Panc1 (cell line): ENCODE results near the gene SRRT.

Experiments used
- TF ChIP-seq, protein P1 (sequence below), 2 experiments: IDR thresholded peaks; 2 replicates each; pipeline ENCODE4 v1.6.1; 2011 to 2012; ENCODE audit warnings: low read depth in 2 of 2, control low read depth in 1 of 2, low read length in 1 of 2, mild to moderate bottlenecking in 1 of 2, moderate library complexity in 1 of 2; ENCODE audit not compliant: insufficient read depth in 1 of 2
- TF ChIP-seq, protein P2 (sequence below): fragments of 450-650 bp; IDR thresholded peaks from 2 replicates; pipeline ENCODE4 v1.5.1; 2017; ENCODE audit warnings: mild to moderate bottlenecking

DNA sequence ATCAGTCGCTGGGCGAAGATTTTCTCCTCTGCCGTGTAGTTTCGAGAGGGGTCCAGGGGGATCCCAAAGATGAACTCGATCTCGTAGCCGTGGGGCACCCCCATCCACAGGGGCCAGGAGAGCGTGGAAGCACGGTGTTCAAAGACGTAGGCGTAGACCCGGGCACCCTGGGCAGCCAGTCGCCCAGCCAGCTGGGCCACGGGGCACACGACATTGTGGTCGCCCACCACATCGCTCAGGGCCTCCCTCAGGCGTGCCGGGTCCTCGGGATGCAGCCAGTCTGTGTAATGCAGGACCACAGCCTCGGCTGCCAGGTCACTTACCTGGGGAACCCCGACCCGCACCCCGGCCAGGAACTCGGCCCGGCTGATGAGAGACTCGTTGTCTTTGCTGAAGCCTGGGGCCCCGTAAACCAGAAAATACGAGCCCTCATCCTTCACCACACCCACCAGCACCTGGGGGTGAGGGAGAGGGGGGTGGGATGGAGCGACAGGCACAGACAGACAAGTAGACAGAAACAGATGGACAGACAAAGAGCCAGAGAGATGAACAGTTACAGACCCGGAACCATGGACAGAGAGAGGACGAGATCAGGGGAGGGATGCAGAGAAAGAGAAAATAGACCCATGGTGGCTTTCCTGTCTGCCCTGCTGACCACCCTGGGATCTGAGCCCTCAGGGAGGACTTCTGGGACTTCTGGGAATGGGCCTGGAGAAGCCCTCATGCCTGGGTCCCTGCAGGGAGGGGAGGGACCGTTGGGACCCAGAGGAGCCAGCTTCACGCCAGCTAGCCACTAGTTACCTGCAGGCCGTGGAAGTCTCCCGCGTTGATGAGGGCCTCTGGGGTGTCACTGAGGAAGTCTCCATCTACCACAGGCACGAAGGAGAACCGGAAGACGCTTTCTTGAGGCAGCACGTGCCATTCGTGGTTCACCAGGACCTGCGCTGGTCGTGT lies 17.7 kb downstream of the SRRT start:
- TF ChIP-seq, protein P1, sequence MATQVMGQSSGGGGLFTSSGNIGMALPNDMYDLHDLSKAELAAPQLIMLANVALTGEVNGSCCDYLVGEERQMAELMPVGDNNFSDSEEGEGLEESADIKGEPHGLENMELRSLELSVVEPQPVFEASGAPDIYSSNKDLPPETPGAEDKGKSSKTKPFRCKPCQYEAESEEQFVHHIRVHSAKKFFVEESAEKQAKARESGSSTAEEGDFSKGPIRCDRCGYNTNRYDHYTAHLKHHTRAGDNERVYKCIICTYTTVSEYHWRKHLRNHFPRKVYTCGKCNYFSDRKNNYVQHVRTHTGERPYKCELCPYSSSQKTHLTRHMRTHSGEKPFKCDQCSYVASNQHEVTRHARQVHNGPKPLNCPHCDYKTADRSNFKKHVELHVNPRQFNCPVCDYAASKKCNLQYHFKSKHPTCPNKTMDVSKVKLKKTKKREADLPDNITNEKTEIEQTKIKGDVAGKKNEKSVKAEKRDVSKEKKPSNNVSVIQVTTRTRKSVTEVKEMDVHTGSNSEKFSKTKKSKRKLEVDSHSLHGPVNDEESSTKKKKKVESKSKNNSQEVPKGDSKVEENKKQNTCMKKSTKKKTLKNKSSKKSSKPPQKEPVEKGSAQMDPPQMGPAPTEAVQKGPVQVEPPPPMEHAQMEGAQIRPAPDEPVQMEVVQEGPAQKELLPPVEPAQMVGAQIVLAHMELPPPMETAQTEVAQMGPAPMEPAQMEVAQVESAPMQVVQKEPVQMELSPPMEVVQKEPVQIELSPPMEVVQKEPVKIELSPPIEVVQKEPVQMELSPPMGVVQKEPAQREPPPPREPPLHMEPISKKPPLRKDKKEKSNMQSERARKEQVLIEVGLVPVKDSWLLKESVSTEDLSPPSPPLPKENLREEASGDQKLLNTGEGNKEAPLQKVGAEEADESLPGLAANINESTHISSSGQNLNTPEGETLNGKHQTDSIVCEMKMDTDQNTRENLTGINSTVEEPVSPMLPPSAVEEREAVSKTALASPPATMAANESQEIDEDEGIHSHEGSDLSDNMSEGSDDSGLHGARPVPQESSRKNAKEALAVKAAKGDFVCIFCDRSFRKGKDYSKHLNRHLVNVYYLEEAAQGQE (IDR thresholded peaks at IDR 0.05; ENCODE audit: insufficient read depth in 1 of 2, low read depth in 2 of 2, low read length in 1 of 2) = no peak
- TF ChIP-seq, protein P2, sequence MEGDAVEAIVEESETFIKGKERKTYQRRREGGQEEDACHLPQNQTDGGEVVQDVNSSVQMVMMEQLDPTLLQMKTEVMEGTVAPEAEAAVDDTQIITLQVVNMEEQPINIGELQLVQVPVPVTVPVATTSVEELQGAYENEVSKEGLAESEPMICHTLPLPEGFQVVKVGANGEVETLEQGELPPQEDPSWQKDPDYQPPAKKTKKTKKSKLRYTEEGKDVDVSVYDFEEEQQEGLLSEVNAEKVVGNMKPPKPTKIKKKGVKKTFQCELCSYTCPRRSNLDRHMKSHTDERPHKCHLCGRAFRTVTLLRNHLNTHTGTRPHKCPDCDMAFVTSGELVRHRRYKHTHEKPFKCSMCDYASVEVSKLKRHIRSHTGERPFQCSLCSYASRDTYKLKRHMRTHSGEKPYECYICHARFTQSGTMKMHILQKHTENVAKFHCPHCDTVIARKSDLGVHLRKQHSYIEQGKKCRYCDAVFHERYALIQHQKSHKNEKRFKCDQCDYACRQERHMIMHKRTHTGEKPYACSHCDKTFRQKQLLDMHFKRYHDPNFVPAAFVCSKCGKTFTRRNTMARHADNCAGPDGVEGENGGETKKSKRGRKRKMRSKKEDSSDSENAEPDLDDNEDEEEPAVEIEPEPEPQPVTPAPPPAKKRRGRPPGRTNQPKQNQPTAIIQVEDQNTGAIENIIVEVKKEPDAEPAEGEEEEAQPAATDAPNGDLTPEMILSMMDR = no peak
